A673 (cell line): Measurements from ENCODE around the gene MASP1. TPM values are rescaled to one million over a fixed set of nuclear protein-coding genes. Genes with fewer than 3 reads are reported as not detected.

Source experiments
- BruUV-seq: library from RNA; stranded (reverse); fragments of 400-500 nt; replicated peaks from 2 replicates; lab custom pipeline; 2021; lab: Mats Ljungman, UMichigan
- CTCF ChIA-PET: fragments of 300-600 bp; sonication (Branson Sonifier 250); formaldehyde crosslinking; loops from one replicate; lab custom pipeline; 2022; ENCODE audit warnings: antibody characterized with exemption; lab: Charles Lee
- POLR2A ChIA-PET: fragments of 300-600 bp; sonication (Branson Sonifier 250); formaldehyde crosslinking; loops from one replicate; lab custom pipeline; 2022; ENCODE audit warnings: antibody characterized with exemption; ENCODE audit not compliant: low non-redundant PET; lab: Charles Lee
- DNase-seq: peaks from one replicate; pipeline ENCODE4 v3.0.0-alpha.2; 2015; ENCODE audit warnings: low spot score
- H3K27ac ChIP-seq: fragments of 200-600 bp; sonication (generic); 2 replicates; pipeline ENCODE4 v1.5.1; 2016; ENCODE audit warnings: mixed run types, low read depth, mild to moderate bottlenecking, mixed read lengths, antibody characterized with exemption, low read length; ENCODE audit not compliant: poor library complexity, severe bottlenecking
- H3K27me3 ChIP-seq: fragments of 200-600 bp; sonication (generic); replicated peaks from 2 replicates; pipeline ENCODE4 v1.6.1; 2017; ENCODE audit warnings: mixed run types, low read depth, mild to moderate bottlenecking, mixed read lengths, antibody characterized with exemption, low read length; ENCODE audit not compliant: insufficient read depth, poor library complexity
- H3K36me3 ChIP-seq: fragments of 200-600 bp; sonication (generic); 2 replicates; pipeline ENCODE4 v1.6.1; 2016; ENCODE audit warnings: mixed run types, mild to moderate bottlenecking, mixed read lengths, antibody characterized with exemption, low read length; ENCODE audit not compliant: insufficient read depth, poor library complexity, severe bottlenecking
- H3K4me1 ChIP-seq: fragments of 200-600 bp; sonication (generic); 2 replicates; pipeline ENCODE4 v1.6.1; 2017; ENCODE audit warnings: mixed run types, mild to moderate bottlenecking, mixed read lengths, antibody characterized with exemption, low read length; ENCODE audit not compliant: insufficient read depth, poor library complexity, severe bottlenecking
- H3K4me3 ChIP-seq: fragments of 200-600 bp; sonication (generic); 2 replicates; pipeline ENCODE4 v1.5.1; 2016; ENCODE audit warnings: low read depth, mixed run types, mild to moderate bottlenecking, mixed read lengths, low read length; ENCODE audit not compliant: poor library complexity, severe bottlenecking
- H3K9me3 ChIP-seq: fragments of 200-600 bp; sonication (generic); 2 replicates; pipeline ENCODE4 v1.6.1; 2016; ENCODE audit warnings: mixed run types, low read depth, mild to moderate bottlenecking, mixed read lengths, antibody characterized with exemption, low read length; ENCODE audit not compliant: poor library complexity, severe bottlenecking
- CTCF ChIP-seq: fragments of 300-800, 200-600 bp; sonication (generic); conservative IDR thresholded peaks from 2 replicates; pipeline ENCODE4 v1.5.1; 2017; ENCODE audit warnings: low read depth, mild to moderate bottlenecking, antibody characterized with exemption, low read length, moderate library complexity, mixed read lengths
- EZH2 ChIP-seq: fragments of 200-600 bp; sonication (generic); IDR thresholded peaks from 2 replicates; pipeline ENCODE4 v1.6.1; 2017; ENCODE audit warnings: borderline replicate concordance, low read depth, mild to moderate bottlenecking, mixed read lengths, antibody characterized with exemption, low read length; ENCODE audit not compliant: poor library complexity, severe bottlenecking
- intact Hi-C: fragments of 100-400 bp; cut with micrococcal nuclease; formaldehyde crosslinking; loops from one replicate; pipeline ENCODE4 v1.10.0; 2022; ENCODE audit not compliant: unreplicated experiment
- total RNA-seq: library from RNA; stranded (reverse); gene quantifications from 2 replicates; pipeline ENCODE4 v1.2.3, GENCODE V29; 2021

The MASP1 gene
- total RNA-seq, 1 experiment from 2014 or later: not detected

DNA sequence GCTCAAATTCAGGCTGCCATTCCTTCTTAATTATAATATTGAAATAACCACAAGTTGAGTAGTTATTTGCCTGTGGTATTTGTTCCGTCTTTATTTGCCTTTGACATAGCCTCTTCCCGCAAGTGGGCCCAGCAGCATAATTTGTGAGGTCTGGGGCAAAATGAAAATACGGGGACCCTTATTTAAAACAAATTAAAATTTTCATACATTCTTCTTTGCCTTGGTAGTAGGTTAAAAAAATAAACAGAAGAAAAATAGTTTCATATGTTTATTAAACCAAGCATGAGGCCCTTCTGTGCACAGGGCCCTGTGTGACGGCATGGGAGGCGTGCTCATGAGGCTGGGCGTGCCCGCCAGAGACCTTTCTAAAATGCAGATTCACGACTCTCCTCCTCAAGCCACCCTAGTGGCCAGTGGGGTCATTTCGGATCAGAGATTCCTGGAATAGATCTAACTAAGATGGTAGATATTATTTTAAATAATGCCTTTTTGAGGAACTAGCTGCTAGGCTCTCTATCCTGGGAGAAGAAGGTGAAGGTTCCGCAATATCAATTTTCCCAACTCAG, 35.4 kb downstream of the MASP1 start:
- Histone ChIP-seq H3K9me3 (no peaks in the 10 kb centered on the region), H3K36me3 (no peaks in the 10 kb centered on the region), H3K4me3 (no peak overlapping the region), H3K27me3 (no peaks in the 10 kb centered on the region), H3K27ac (no peak overlapping the region), H3K4me1 (no peaks in the 10 kb centered on the region)
- BruUV-seq: no TSS peak
- TF ChIP-seq CTCF: no peak
- TF ChIP-seq EZH2: no peak
- ChIA-PET CTCF (no interaction called here), POLR2A (no interaction called here)
- no peak for DNase-seq
- intact Hi-C loops: no loop called here

GRCh38 chr3:187255314-187255713, 36.2 kb downstream of the MASP1 start:
- intact Hi-C loops: no loop called here
- no TSS peak for BruUV-seq

DNA sequence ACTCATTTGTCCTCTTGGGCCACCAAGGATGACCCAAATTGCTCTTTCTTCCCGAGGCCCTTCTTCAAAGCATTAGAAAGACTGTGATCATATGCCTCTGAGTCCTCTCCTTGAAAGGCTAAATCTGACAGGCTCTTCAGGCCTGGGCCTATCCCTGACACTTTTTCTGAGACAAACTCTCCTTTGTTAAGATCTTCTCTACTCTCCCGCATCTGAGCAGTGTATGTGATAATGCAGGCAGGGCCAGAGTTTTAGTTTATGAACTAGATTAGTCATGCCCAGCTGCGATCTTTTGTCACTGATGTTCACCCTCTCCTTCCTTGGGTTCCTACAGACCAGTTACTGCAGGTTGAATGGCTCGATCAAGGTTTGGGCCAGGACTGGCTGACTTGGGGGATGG, 39.2 kb downstream of the MASP1 start:
- no peaks in the 10 kb centered on the region for H3K9me3 ChIP-seq
- no peaks in the 10 kb centered on the region for H3K4me1 ChIP-seq
- no peak overlapping the region for H3K4me3 ChIP-seq
- no peaks in the 10 kb centered on the region for H3K27me3 ChIP-seq
- H3K27ac ChIP-seq: no peak overlapping the region
- no TSS peak for BruUV-seq
- intact Hi-C loops: no loop called here
- DNase-seq: no peak
- H3K36me3 ChIP-seq: no peaks in the 10 kb centered on the region
- ChIA-PET POLR2A (no interaction called here), CTCF (no interaction called here)
- TF ChIP-seq CTCF (no peak), EZH2 (no peak)

More at GRCh38 chr3:187255314-187255713, 36.2 kb downstream of the MASP1 start:
- Histone ChIP-seq H3K4me3 (no peak overlapping the region), H3K9me3 (no peaks in the 10 kb centered on the region), H3K4me1 (no peaks in the 10 kb centered on the region), H3K27me3 (no peaks in the 10 kb centered on the region), H3K27ac (no peak overlapping the region), H3K36me3 (no peaks in the 10 kb centered on the region)
- TF ChIP-seq CTCF (no peak), EZH2 (no peak)
- ChIA-PET POLR2A (no interaction called here), CTCF (interaction anchor here (0.6 kb wide), 1 partner anchor 199 kb away, joined by 3 read pairs; no protein-coding TSS in a partner anchor)
- DNase-seq: no peak
